CD4-positive, alpha-beta T cell treated with Interleukin-10 for 1 hour (primary cell): Measurements from ENCODE around the gene KCNK6.
A peak's percentile ranks its signal among the peaks of the same experiment; 100 is the strongest.

ENCODE experiments used
- DNase-seq: peaks from one replicate; pipeline ENCODE4 v3.0.0-alpha.2; 2020

The KCNK6 gene

GRCh38 chr19:38298821-38299680 is 20.6 kb upstream of the KCNK6 start:
- no peak for DNase-seq

DNA sequence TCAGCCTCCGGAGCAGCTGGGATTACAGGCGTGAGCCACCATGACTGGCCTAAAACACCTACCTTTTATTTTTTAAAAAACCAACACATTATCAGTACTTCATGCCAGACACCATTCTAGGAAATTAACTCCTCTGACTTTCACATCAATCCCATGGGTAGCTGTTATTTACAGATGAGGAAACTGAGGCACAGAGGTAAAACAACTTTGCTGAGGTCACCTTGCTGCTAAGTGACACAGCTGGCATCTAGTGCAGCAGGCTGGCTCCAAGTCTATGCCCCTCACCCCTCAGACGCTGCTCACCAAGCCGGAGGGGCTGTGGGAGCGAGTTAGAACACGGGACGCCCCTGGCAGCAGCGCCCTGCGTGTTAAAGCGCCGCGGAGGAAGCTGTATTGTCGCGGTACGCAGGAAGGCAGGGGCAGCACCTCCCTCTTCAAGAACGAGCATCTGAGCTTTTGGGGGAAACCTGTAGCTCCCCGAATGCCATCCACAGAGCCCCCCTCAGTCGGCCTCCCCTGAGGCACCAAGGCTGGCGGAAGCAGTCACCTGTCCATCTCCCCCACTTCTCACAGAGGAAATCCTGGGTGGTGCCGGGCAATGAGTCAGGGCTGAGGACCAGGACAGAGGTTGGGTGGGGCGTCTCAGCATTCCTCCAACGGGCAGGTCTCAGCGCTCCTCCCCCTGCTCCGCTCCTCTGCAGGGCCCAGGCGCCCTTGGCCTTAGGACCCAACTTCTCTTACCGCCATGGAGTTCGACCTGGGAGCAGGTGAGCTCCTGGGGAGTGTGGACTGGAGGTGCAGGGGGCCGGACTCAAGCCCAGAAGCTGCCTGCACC is 15.9 kb upstream of the KCNK6 start, which contains the start of gene C19orf33:
TSS of gene C19orf33 (plus strand) at position 735 of the 835 bp plus-strand sequence. CDS start at position 746, 11 bp downstream.
- no peak for DNase-seq

- no peak for DNase-seq
Observed at GRCh38 chr19:38304352-38304865, 15.2 kb upstream of the KCNK6 start.

GRCh38 chr19:38304866-38305429 is 14.7 kb upstream of the KCNK6 start:
- no peak for DNase-seq

DNA sequence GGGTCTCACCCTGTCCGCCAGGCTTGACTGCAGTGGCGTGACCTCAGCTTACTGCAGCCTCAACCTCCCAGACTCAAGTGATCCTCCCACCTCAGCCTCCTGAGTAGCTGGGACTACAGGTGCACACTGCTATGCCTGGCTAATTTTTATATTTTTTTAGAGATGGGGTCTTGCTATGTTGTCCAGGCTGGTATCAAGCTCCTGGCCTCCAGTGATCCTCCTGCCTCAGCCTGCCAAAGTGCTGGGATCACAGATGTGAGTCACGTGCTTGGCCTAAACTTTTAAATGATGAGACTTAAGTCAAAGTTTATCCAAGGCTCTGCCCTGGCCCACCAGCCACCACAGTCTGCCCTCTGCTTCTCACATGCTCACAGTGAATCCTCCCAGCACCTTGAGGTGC is 13.4 kb upstream of the KCNK6 start:
- DNase-seq, result no peak

DNA sequence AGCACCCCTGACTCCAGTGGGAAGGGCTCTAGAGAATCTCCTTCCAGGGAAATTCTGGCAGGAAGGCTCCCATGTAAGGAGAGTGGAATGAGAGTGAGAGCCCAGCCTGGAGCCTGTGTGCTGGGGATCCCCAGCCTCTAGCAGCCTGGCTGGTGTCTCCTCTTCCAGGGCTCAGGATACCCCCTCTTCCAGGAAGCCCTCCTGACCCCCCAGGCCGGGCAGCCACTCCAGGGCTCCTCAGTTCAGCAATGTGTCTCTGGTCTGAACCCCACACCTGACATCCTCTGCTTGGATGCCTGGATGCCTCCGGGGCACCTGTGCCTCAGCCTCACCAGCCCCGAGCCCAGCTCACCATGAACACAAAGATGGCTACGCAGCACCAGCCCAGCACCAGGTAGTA is 12.6 kb upstream of the KCNK6 start:
- no peak for DNase-seq

GRCh38 chr19:38307597-38307996 is 12.0 kb upstream of the KCNK6 start:
- DNase-seq, result no peak

- DNase-seq, result no peak
Observed at GRCh38 chr19:38308006-38308766, 11.5 kb upstream of the KCNK6 start.

GRCh38 chr19:38308926-38309614 is 10.6 kb upstream of the KCNK6 start:
- DNase-seq, result no peak

DNA sequence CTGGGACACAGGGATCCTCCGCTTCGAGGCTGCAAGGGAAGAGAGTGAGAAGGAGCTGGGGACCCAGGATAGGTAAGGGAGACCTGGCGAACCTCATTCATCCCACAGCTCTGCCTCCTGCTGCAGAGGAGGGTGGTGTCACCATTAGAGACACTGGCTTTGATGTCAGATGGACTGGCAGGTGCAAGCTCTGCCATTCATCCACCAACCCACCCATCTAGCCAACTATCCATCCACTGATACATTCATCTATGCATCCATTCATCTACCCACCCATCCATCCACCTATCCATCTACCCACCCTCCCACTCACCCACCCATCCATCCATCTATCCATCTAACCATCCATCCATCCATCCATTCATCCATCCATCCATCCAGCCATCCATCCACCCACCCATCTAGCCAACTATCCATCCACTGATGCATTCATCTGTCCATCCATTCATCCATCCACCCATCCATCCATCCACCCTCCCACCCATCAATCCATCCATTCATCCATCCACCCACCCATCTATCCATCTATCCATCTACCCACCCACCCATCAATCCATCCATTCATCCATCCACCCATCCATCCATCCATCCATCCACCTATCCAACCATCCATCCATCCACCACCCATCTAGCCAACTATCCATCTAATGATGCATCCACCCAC is 9.9 kb upstream of the KCNK6 start:
- DNase-seq, result no peak

- DNase-seq, result no peak
Observed at GRCh38 chr19:38310279-38310670, 9.4 kb upstream of the KCNK6 start.

DNA sequence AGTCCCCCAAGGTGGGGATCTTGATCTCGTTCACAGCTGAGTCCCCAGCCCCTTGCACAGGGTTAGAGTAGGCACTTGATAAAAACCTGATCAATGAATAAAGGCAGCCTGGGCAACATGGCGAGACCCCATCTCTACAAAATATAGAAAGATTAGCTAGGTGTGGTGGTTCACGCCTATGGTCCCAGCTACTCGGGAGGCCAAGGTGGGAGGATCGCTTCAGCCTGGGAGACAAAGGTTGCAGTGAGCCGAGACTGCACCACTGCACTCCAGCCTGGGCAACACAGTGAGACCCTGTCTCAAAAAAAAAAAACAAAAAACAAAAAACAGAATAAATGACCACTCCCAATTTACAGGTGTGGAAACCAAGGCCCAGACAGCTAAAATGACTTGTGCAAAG is 8.7 kb upstream of the KCNK6 start:
- DNase-seq, result no peak

DNA sequence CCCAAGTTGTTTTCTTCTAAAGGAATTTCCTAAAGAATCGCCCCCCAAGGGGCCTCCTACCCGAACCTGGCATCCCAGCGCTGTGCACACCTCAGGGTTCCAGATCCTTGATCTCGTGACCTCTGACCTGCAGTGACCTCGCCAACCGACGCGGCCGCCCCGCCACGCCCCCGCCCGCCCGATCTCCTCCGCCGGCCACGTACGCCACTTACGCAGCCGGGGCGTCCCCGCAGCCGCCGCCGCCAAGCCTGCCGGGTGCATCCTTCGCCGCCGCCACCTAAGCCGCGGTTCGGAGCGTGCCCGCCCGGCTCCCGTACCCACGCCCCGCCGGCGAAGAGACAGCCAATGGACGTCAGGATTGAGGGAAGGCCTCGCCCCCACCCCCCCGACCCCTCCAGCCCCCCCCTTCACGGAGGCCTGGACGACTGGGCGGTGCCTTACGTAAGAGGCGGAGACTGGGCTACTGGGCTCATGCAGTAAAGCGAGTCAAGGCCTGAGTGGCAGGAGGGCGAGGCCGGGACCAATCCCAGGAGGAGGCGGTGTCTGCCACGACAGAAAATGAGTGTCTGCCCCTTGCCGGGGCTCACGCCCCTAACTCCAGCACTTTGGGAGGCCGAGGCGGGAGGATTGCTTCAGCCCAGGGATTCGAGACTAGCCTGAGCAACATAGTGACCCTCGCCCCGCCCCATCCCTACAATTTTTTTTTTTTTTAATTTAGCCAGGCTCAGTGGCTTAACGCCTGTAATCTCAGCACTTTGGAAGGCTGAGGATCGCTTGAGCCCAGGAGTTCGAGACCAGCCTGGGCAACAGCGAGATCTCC is 3.8 kb upstream of the KCNK6 start, which contains the start of gene YIF1B:
TSS of gene YIF1B (minus strand) at position 291 of the 820 bp plus-strand sequence. CDS start at position 261, 30 bp downstream.
- peak; percentile 97 for DNase-seq

GRCh38 chr19:38316477-38317067 is 3.1 kb upstream of the KCNK6 start:
- no peak for DNase-seq

DNA sequence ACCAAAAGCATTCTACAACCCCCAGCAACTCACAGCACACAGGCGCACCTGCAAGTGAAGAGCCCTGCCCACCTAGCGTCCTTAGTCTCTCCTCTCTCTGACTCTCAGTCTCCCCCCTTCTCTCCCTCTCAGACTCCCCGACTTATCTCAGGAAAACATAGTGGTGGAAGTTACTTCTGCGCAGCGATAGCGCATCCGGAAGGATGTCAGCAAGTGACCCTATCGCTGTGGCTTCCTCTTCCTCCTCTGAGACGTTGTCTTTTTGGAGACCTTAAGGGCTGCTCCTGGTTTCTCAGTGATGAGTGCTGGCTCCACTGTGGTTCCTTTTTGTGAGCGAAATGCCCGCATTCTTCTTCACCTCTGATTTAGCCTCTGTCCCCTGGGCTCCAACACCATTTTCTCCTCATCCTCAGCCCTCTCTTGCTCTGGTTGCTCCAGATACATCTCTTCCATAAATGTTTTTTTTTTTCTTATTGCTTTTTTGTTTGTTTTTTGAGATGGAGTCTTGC is 2.5 kb upstream of the KCNK6 start:
- DNase-seq, result peak; percentile 52

DNA sequence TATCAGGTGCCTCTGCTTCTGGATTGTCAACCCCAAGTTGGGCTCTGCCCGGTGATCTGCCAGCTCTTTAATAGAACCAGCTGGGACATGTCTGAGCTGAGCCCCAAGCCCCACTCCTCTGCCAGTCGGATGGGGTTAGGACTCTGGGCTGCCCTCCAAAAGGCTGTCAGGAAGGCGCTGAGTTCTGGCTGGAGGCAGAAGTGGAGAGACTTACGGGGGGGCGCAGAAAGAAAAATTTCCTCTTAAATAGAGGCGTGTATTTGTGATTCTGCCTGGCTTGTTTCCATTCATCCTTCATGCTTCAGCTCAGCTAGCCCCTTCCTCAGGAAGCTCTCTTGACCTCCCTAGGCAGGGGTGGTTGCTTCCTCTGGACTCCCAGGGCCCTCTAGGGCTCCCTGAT is 985 bp upstream of the KCNK6 start:
- DNase-seq, result no peak

GRCh38 chr19:38320969-38321339 is 1.3 kb downstream of the KCNK6 start:
- DNase-seq, result no peak

DNA sequence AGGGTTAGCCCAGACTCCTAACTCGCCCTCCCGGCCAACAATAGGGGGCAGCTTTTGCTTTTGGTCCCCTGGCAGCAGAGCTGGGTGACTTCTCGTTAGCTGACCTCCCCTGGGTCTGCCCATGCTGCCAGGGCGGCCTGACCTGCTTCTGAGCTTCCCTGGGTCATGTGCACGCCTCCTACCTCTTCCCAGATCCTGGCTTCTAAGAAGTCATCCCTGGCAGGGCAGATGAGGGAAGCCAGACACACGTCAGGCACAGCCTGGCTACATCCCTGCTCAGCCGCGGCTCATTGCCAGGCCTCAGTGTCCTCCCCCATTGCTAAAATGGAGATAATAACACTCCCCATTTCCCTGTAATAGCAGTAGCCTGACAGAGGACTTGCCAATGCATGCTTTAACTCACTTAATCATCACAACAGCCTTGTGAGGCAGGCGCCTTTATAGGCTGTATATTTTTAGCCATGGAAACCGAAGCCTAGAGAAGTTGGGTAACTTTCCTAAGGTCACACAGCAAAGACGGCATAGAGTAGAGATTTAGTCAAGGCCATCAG is 2.1 kb downstream of the KCNK6 start:
- no peak for DNase-seq

DNA sequence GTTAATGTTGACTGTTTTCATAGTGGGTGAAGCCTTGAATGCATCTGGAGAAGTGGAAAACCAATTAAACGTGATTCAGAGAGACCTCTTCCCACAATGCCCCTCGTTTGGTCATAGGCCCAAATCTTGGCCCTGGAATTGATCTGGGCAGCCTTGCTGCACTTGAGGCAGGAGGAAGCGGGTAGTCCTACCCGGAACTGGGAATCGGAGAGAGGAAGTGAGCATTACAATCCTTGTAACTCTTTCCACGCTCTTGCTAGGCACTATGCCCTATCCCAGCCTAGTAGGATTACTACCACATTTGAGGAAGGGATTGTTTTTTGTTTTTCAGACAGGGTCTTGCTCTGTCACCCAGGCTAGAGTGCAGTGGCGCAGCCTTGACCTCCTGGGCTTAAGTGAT is 3.6 kb downstream of the KCNK6 start:
- no peak for DNase-seq
